HG03196 (cell line): Measurements from ENCODE around the gene NAA60.
"Not testable (repeated sequence)": the region's sequence is repeated elsewhere in the genome, so short reads cannot be mapped to it uniquely, and the experiment has no call there.

Source experiments
- ATAC-seq: cut with Tn5 transposase; IDR thresholded peaks from one replicate; pipeline ENCODE4 v1.9.1; 2021; ENCODE audit not compliant: unreplicated experiment

The NAA60 gene

GRCh38 chr16:3503523-3503922 lies 60.0 kb downstream of the NAA60 start:
- no peak for ATAC-seq

- no peak for ATAC-seq
Measured at GRCh38 chr16:3508736-3509135, 65.3 kb downstream of the NAA60 start.

- ATAC-seq = no peak
Measured at GRCh38 chr16:3509470-3509928, 66.0 kb downstream of the NAA60 start.

GRCh38 chr16:3510416-3510815 lies 66.9 kb downstream of the NAA60 start:
- no peak for ATAC-seq

GRCh38 chr16:3511286-3512180 lies 68.1 kb downstream of the NAA60 start:
- ATAC-seq = no peak

GRCh38 chr16:3513892-3514583 lies 70.6 kb downstream of the NAA60 start:
- ATAC-seq = no peak

- no peak for ATAC-seq
Measured at GRCh38 chr16:3514621-3515020, 71.1 kb downstream of the NAA60 start.

GRCh38 chr16:3515897-3516296 lies 72.4 kb downstream of the NAA60 start:
- ATAC-seq = no peak

GRCh38 chr16:3518292-3518985 lies 75.0 kb downstream of the NAA60 start:
- ATAC-seq = no peak

GRCh38 chr16:3518986-3519348 lies 75.5 kb downstream of the NAA60 start:
- ATAC-seq = no peak

GRCh38 chr16:3519581-3519980 lies 76.1 kb downstream of the NAA60 start:
- ATAC-seq = no peak

GRCh38 chr16:3520413-3520812 lies 76.9 kb downstream of the NAA60 start:
- no peak for ATAC-seq

- no peak for ATAC-seq
Measured at GRCh38 chr16:3520841-3521240, 77.4 kb downstream of the NAA60 start.

GRCh38 chr16:3523281-3523680 lies 79.8 kb downstream of the NAA60 start:
- ATAC-seq = no peak

- no peak for ATAC-seq
Measured at GRCh38 chr16:3525951-3526350, 82.5 kb downstream of the NAA60 start.

GRCh38 chr16:3527216-3527829 lies 83.8 kb downstream of the NAA60 start:
- ATAC-seq = not testable (repeated sequence)

- no peak for ATAC-seq
Measured at GRCh38 chr16:3528406-3528805, 84.9 kb downstream of the NAA60 start.

GRCh38 chr16:3529175-3529574 lies 85.7 kb downstream of the NAA60 start:
- no peak for ATAC-seq

GRCh38 chr16:3530371-3530914 lies 87.0 kb downstream of the NAA60 start:
- ATAC-seq = no peak

- ATAC-seq = no peak
Measured at GRCh38 chr16:3532741-3533140, 89.3 kb downstream of the NAA60 start.

GRCh38 chr16:3534126-3534525 lies 90.6 kb downstream of the NAA60 start:
- no peak for ATAC-seq
